Testis (tissue), 2 donors: ENCODE measurements around the gene ARL6IP4.

Experiments used
- POLR2A ChIP-seq: fragments of 450-650 bp; IDR thresholded peaks from one replicate; pipeline ENCODE4 v1.6.1; 2017; ENCODE audit warnings: antibody characterized with exemption, mild to moderate bottlenecking, moderate library complexity
- TF ChIP-seq, protein P1 (sequence below), 3 experiments: fragments of 450-650 bp in 2 of 3; fragments of 200-600 bp in 1 of 3; sonication (generic) in 1 of 3; IDR thresholded peaks; one replicate each; pipeline ENCODE4 v1.5.1; 2016 to 2019; ENCODE audit warnings: antibody characterized with exemption in 3 of 3, mild to moderate bottlenecking in 2 of 3, moderate library complexity in 1 of 3

DNA sequence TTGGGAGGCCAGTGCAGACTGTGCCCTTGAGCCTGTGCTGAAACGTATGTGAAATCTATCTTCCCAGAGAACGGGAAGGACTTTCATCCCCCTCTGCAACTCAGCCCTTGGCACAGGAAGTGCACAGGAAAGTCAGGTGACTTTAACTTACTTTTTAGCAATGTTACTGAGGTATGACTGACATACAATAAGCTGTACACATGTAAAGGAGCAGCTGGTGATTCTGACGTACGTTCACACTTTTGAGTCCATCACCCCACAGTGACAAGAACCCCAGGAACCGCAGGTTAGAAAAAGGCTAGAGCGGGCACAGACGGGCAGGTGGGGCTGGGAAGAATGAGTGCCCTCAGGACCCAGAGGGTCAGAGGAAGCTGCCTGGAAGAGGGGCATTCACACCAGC, 48.0 kb downstream of the ARL6IP4 start:
- TF ChIP-seq, protein P1, sequence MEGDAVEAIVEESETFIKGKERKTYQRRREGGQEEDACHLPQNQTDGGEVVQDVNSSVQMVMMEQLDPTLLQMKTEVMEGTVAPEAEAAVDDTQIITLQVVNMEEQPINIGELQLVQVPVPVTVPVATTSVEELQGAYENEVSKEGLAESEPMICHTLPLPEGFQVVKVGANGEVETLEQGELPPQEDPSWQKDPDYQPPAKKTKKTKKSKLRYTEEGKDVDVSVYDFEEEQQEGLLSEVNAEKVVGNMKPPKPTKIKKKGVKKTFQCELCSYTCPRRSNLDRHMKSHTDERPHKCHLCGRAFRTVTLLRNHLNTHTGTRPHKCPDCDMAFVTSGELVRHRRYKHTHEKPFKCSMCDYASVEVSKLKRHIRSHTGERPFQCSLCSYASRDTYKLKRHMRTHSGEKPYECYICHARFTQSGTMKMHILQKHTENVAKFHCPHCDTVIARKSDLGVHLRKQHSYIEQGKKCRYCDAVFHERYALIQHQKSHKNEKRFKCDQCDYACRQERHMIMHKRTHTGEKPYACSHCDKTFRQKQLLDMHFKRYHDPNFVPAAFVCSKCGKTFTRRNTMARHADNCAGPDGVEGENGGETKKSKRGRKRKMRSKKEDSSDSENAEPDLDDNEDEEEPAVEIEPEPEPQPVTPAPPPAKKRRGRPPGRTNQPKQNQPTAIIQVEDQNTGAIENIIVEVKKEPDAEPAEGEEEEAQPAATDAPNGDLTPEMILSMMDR (IDR thresholded peaks at IDR 0.05), result no peak
- TF ChIP-seq POLR2A, result no peak
